Trophoblast cell (in vitro differentiated cells and primary cell): ENCODE measurements around the gene PTPN13.

Experiments
- DNase-seq, 2 donors: peaks; one replicate each; pipeline ENCODE4 v3.0.0-alpha.2; 2016
- H2AFZ ChIP-seq: 2 replicates; pipeline ENCODE4 v1.6.1; 2013; ENCODE audit warnings: low read length, moderate library complexity, mild to moderate bottlenecking; ENCODE audit not compliant: insufficient read depth, poor library complexity
- H2AK5ac ChIP-seq: 2 replicates; pipeline ENCODE4 v1.6.1; 2013; ENCODE audit warnings: mild to moderate bottlenecking, low read length
- H2BK120ac ChIP-seq: 2 replicates; pipeline ENCODE4 v1.6.1; 2013; ENCODE audit warnings: low read length, mild to moderate bottlenecking, moderate library complexity; ENCODE audit not compliant: insufficient read depth, poor library complexity
- H2BK12ac ChIP-seq: 2 replicates; pipeline ENCODE4 v1.6.1; 2013; ENCODE audit warnings: mild to moderate bottlenecking, low read length, moderate library complexity
- H2BK5ac ChIP-seq: 2 replicates; pipeline ENCODE4 v1.6.1; 2013; ENCODE audit warnings: low read length, low read depth, moderate library complexity, mild to moderate bottlenecking; ENCODE audit not compliant: poor library complexity
- H3K14ac ChIP-seq: 2 replicates; pipeline ENCODE4 v1.6.1; 2013; ENCODE audit warnings: mild to moderate bottlenecking, low read length
- H3K18ac ChIP-seq: 2 replicates; pipeline ENCODE4 v1.6.1; 2013; ENCODE audit warnings: mild to moderate bottlenecking, low read length
- H3K23ac ChIP-seq: 2 replicates; pipeline ENCODE4 v1.6.1; 2013; ENCODE audit warnings: low read length
- H3K27ac ChIP-seq: 2 replicates; pipeline ENCODE4 v1.5.1; 2013; ENCODE audit warnings: low read depth, mild to moderate bottlenecking, inconsistent platforms, low read length, moderate library complexity
- H3K27me3 ChIP-seq: 2 replicates; pipeline ENCODE4 v1.6.1; 2013; ENCODE audit warnings: inconsistent platforms, mild to moderate bottlenecking, low read length, moderate library complexity; ENCODE audit not compliant: insufficient read depth
- H3K36me3 ChIP-seq, 2 experiments: 1 replicate in 1 of 2; 2 replicates in 1 of 2; pipeline ENCODE4 v1.6.1; 2013; ENCODE audit warnings: low read length in 2 of 2, mild to moderate bottlenecking in 2 of 2, moderate library complexity in 1 of 2; ENCODE audit not compliant: insufficient read depth in 2 of 2, control insufficient read depth in 1 of 2
- H3K4ac ChIP-seq: 2 replicates; pipeline ENCODE4 v1.6.1; 2013; ENCODE audit warnings: low read depth, mild to moderate bottlenecking, low read length, moderate library complexity
- H3K4me1 ChIP-seq, 2 experiments: 1 replicate in 1 of 2; 2 replicates in 1 of 2; pipeline ENCODE4 v1.6.1; 2013; ENCODE audit warnings: low read length in 2 of 2, mild to moderate bottlenecking in 2 of 2, moderate library complexity in 1 of 2; ENCODE audit not compliant: insufficient read depth in 2 of 2, control insufficient read depth in 1 of 2
- H3K4me2 ChIP-seq: 2 replicates; pipeline ENCODE4 v1.6.1; 2013; ENCODE audit warnings: inconsistent platforms, mild to moderate bottlenecking, low read length, moderate library complexity
- H3K4me3 ChIP-seq: 2 replicates; pipeline ENCODE4 v1.5.1; 2013; ENCODE audit warnings: mild to moderate bottlenecking, low read depth, low read length, inconsistent platforms
- H3K79me1 ChIP-seq: one replicate; pipeline ENCODE4 v1.6.1; 2013; ENCODE audit warnings: low read length
- H3K79me2 ChIP-seq: 2 replicates; pipeline ENCODE4 v1.6.1; 2013; ENCODE audit warnings: low read length, mild to moderate bottlenecking; ENCODE audit not compliant: control insufficient read depth, insufficient read depth, poor library complexity
- H3K9ac ChIP-seq: 2 replicates; pipeline ENCODE4 v1.6.1; 2013; ENCODE audit warnings: mild to moderate bottlenecking, low read length
- H3K9me3 ChIP-seq: 2 replicates; pipeline ENCODE4 v1.6.1; 2013; ENCODE audit warnings: low read depth, mild to moderate bottlenecking, control low read depth, inconsistent platforms, low read length; ENCODE audit not compliant: insufficient read depth
- H4K12ac ChIP-seq: 2 replicates; pipeline ENCODE4 v1.6.1; 2013; ENCODE audit warnings: low read depth, mild to moderate bottlenecking, low read length, moderate library complexity
- H4K8ac ChIP-seq: 2 replicates; pipeline ENCODE4 v1.6.1; 2013; ENCODE audit warnings: low read depth, mild to moderate bottlenecking, low read length, moderate library complexity
- H4K91ac ChIP-seq: one replicate; pipeline ENCODE4 v1.6.1; 2013; ENCODE audit warnings: low read depth, mild to moderate bottlenecking, low read length, moderate library complexity
- WGBS: extraction: QIAGEN DNeasy Blood & Tissue Kit; methylation state at CpG from one replicate; pipeline ENCODE4 v1.1.7; 2013; ENCODE audit warnings: missing lambda C conversion rate; ENCODE audit not compliant: insufficient read length, insufficient coverage; ENCODE audit errors: extremely low coverage; 5-methylcytosine and 5-hydroxymethylcytosine counted together

Gene PTPN13

GRCh38 chr4:86857341-86858052, 263.4 kb downstream of the PTPN13 start:
- Histone ChIP-seq H4K12ac (no peak overlapping the region), H3K9ac (no peak overlapping the region), H4K91ac (no peak overlapping the region), H3K14ac (no peak overlapping the region), H2BK120ac (no peak overlapping the region), H3K4me2 (no peak overlapping the region), H3K4me3 (no peak overlapping the region), H3K27me3 (no peaks in the 10 kb centered on the region), H2AFZ (no peak overlapping the region), H2AK5ac (no peak overlapping the region), H3K23ac (no peak overlapping the region), H4K8ac (no peak overlapping the region), H3K36me3 (no peaks in the 10 kb centered on the region), H3K4me1 (peaks cover 2 to 3% of the 10 kb centered on the region in 2 experiments), H3K18ac (no peak overlapping the region), H3K27ac (no peak overlapping the region), H3K79me2 (no peaks in the 10 kb centered on the region), H3K9me3 (no peaks in the 10 kb centered on the region), H2BK5ac (no peak overlapping the region), H3K79me1 (no peaks in the 10 kb centered on the region), H3K4ac (no peak overlapping the region), H2BK12ac (no peak overlapping the region)
- no CpG with 5 or more reads among the region's 8 CpGs for WGBS
- peak; percentile 30 to 76 for DNase-seq
